Measurements from ENCODE around the gene PPM1H. TPM values are rescaled to one million over a fixed set of nuclear protein-coding genes. Genes with fewer than 3 reads are reported as not detected.

Gene PPM1H
- total and polyA plus RNA-seq, 4 donors, result 2.3 to 7.2 (median 4.1) TPM

- TF ChIP-seq ATF3 (IDR thresholded peaks at IDR 0.05), result no peak
- no peak for TF ChIP-seq GABPA (IDR thresholded peaks at IDR 0.05 in 1 of 2, conservative IDR thresholded peaks at IDR 0.05 in 1 of 2)
- no peak for TF ChIP-seq TAF1 (conservative IDR thresholded peaks at IDR 0.05)
- no peak for TF ChIP-seq FOXA2 (IDR thresholded peaks at IDR 0.05)
- TF ChIP-seq HNF4G (IDR thresholded peaks at IDR 0.05), result no peak
- no peak for TF ChIP-seq EGR1 (IDR thresholded peaks at IDR 0.05; ENCODE audit: low read depth in 2 of 2)
- no peak for TF ChIP-seq ZBTB33 (IDR thresholded peaks at IDR 0.05)
- TF ChIP-seq SP1 (IDR thresholded peaks at IDR 0.05), result no peak
- Histone ChIP-seq H3K9ac (ENCODE audit: low read depth in 1 of 2, low read length in 2 of 2) (no peak overlapping the region), H3K36me3 (ENCODE audit: control insufficient read depth in 4 of 4, insufficient read depth in 3 of 4, low read depth in 1 of 4, low read length in 3 of 4) (no peaks in the 10 kb centered on the region), H3K27ac (ENCODE audit: low read depth in 1 of 2, low read length in 2 of 2) (no peak overlapping the region), H3K4me3 (ENCODE audit: low read depth in 1 of 3, low read length in 3 of 3) (no peak overlapping the region), H3K4me1 (ENCODE audit: control insufficient read depth in 4 of 4, insufficient read depth in 4 of 4, low read length in 3 of 4) (no peaks in the 10 kb centered on the region), H3K9me3 (ENCODE audit: control insufficient read depth in 4 of 4, low read length in 3 of 4) (no peaks in the 10 kb centered on the region), H3K27me3 (ENCODE audit: control insufficient read depth in 4 of 4, insufficient read depth in 4 of 4, low read length in 3 of 4) (no peaks in the 10 kb centered on the region)
- no peak for DNase-seq (ENCODE audit: low spot score)
- WGBS, result 91% methylated on average over 8 of the region's 8 CpGs
These were observed 220.7 kb downstream of the PPM1H start for GRCh38 chr12:62714181-62714773.

GRCh38 chr12:62713723-62714122 lies 221.2 kb downstream of the PPM1H start:
- Histone ChIP-seq H3K4me1 (ENCODE audit: control insufficient read depth in 4 of 4, insufficient read depth in 4 of 4, low read length in 3 of 4) (no peaks in the 10 kb centered on the region), H3K4me3 (ENCODE audit: low read depth in 1 of 3, low read length in 3 of 3) (no peak overlapping the region), H3K27ac (ENCODE audit: low read depth in 1 of 2, low read length in 2 of 2) (no peak overlapping the region), H3K36me3 (ENCODE audit: control insufficient read depth in 4 of 4, insufficient read depth in 3 of 4, low read depth in 1 of 4, low read length in 3 of 4) (no peaks in the 10 kb centered on the region), H3K9me3 (ENCODE audit: control insufficient read depth in 4 of 4, low read length in 3 of 4) (no peaks in the 10 kb centered on the region), H3K27me3 (ENCODE audit: control insufficient read depth in 4 of 4, insufficient read depth in 4 of 4, low read length in 3 of 4) (no peaks in the 10 kb centered on the region), H3K9ac (ENCODE audit: low read depth in 1 of 2, low read length in 2 of 2) (no peak overlapping the region)
- no peak for TF ChIP-seq JUND (IDR thresholded peaks at IDR 0.05)
- no peak for TF ChIP-seq FOXA1 (IDR thresholded peaks at IDR 0.05)
- no peak for TF ChIP-seq NR2F2 (IDR thresholded peaks at IDR 0.05)
- no peak for TF ChIP-seq RXRA (IDR thresholded peaks at IDR 0.05)
- no peak for TF ChIP-seq RAD21 (IDR thresholded peaks at IDR 0.05)
- DNase-seq (ENCODE audit: low spot score), result no peak
- 98% methylated on average over 4 of the region's 4 CpGs for WGBS

- H3K27ac ChIP-seq (ENCODE audit: low read depth in 1 of 2, low read length in 2 of 2), result no peak overlapping the region
- no peaks in the 10 kb centered on the region for H3K27me3 ChIP-seq (ENCODE audit: control insufficient read depth in 4 of 4, insufficient read depth in 4 of 4, low read length in 3 of 4)
- H3K9me3 ChIP-seq (ENCODE audit: control insufficient read depth in 4 of 4, low read length in 3 of 4), result no peaks in the 10 kb centered on the region
- no peak overlapping the region for H3K4me3 ChIP-seq (ENCODE audit: low read depth in 1 of 3, low read length in 3 of 3)
- TF ChIP-seq YY1 (IDR thresholded peaks at IDR 0.05) (no peak), ZBTB33 (IDR thresholded peaks at IDR 0.05) (no peak), HNF4A (conservative IDR thresholded peaks at IDR 0.05) (no peak)
- no peak for DNase-seq (ENCODE audit: low spot score)
- 90% methylated on average over 8 of the region's 8 CpGs for WGBS
- H3K9ac ChIP-seq (ENCODE audit: low read depth in 1 of 2, low read length in 2 of 2), result no peak overlapping the region
- no peaks in the 10 kb centered on the region for H3K36me3 ChIP-seq (ENCODE audit: control insufficient read depth in 4 of 4, insufficient read depth in 3 of 4, low read depth in 1 of 4, low read length in 3 of 4)
- H3K4me1 ChIP-seq (ENCODE audit: control insufficient read depth in 4 of 4, insufficient read depth in 4 of 4, low read length in 3 of 4), result no peaks in the 10 kb centered on the region
These were observed 222.0 kb downstream of the PPM1H start for GRCh38 chr12:62712681-62713573.

Measured in liver (tissue), 9 donors.